SH-SY5Y (cell line): Measurements from ENCODE around the gene TSPAN17.

Source experiments
- GATA2 ChIP-seq: IDR thresholded peaks from 2 replicates; pipeline ENCODE4 v1.6.1; 2011; ENCODE audit warnings: mild to moderate bottlenecking, low read depth, low read length
- GATA3 ChIP-seq: IDR thresholded peaks from 2 replicates; pipeline ENCODE4 v1.6.1; 2011; ENCODE audit warnings: low read depth, mild to moderate bottlenecking, low read length, moderate library complexity

DNA sequence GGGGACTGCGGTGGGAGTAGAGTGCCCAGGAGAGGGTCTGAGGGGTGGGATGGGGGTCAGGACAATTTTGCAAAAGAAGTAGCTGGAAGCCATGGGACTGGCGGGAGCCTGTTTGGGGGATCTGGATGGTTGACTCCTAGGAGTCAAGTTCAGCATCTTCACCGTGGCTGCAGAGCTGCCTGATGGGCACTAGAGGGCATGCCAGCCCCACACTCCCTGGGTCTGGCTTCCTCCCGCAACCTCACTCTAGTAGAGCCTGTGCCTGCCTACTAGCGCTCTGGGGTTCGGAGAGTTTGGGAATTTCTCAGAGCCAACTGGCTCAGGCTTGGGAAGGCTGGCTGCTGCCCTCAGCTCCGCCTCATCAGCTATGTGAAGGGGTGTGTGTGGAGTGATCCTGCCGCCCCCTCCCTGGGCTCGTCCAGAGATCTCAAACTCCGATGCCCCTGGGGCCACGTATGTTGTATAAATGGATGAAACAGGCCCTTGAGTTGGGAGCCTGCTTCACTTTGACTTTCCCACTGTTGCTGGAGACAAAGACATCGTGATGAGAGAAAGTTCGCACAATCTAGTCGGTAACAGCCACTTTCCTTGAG is 10.8 kb downstream of the TSPAN17 start:
- no peak for TF ChIP-seq GATA2
- no peak for TF ChIP-seq GATA3
